Liver (tissue), 9 donors: ENCODE results near the gene CCR7. TPM values are rescaled to one million over a fixed set of nuclear protein-coding genes. Genes with fewer than 3 reads are reported as not detected.

Source experiments
- DNase-seq: peaks from one replicate; pipeline ENCODE4 v3.0.0-alpha.2; 2017; ENCODE audit warnings: low spot score
- H3K27ac ChIP-seq, 2 donors: one replicate each; pipeline ENCODE4 v1.7.0; 2013; ENCODE audit warnings: inconsistent platforms in 2 of 2, low read length in 2 of 2, control low read depth in 1 of 2, low read depth in 1 of 2, mild to moderate bottlenecking in 1 of 2
- H3K27me3 ChIP-seq, 4 donors: one replicate each; pipeline versions ENCODE4 v1.6.1 to v1.7.0; 2013; ENCODE audit warnings: low read length in 3 of 4, inconsistent platforms in 1 of 4, mild to moderate bottlenecking in 1 of 4, moderate library complexity in 1 of 4; ENCODE audit not compliant: control insufficient read depth in 4 of 4, insufficient read depth in 4 of 4
- H3K36me3 ChIP-seq, 4 donors: one replicate each; pipeline versions ENCODE4 v1.6.1 to v1.7.0; 2013; ENCODE audit warnings: low read length in 3 of 4, mild to moderate bottlenecking in 3 of 4, low read depth in 1 of 4, moderate library complexity in 1 of 4; ENCODE audit not compliant: control insufficient read depth in 4 of 4, insufficient read depth in 3 of 4
- H3K4me1 ChIP-seq, 4 donors: one replicate each; pipeline versions ENCODE4 v1.6.1 to v1.7.0; 2013; ENCODE audit warnings: low read length in 3 of 4, mild to moderate bottlenecking in 3 of 4, moderate library complexity in 1 of 4; ENCODE audit not compliant: control insufficient read depth in 4 of 4, insufficient read depth in 4 of 4
- H3K4me3 ChIP-seq, 3 donors: one replicate each; pipeline versions ENCODE4 v1.6.1 to v1.7.0; 2013; ENCODE audit warnings: low read length in 3 of 3, control low read depth in 1 of 3, low read depth in 1 of 3, mild to moderate bottlenecking in 1 of 3
- H3K9ac ChIP-seq, 2 donors: one replicate each; pipeline ENCODE4 v1.7.0; 2013; ENCODE audit warnings: low read length in 2 of 2, mild to moderate bottlenecking in 2 of 2, moderate library complexity in 2 of 2, control low read depth in 1 of 2, low read depth in 1 of 2
- H3K9me3 ChIP-seq, 4 donors: one replicate each; pipeline versions ENCODE4 v1.6.1 to v1.7.0; 2013; ENCODE audit warnings: low read length in 3 of 4; ENCODE audit not compliant: control insufficient read depth in 4 of 4
- ATF3 ChIP-seq: IDR thresholded peaks from 2 replicates; pipeline ENCODE4 v1.6.1; 2016; ENCODE audit warnings: antibody characterized with exemption
- CTCF ChIP-seq: fragments of 150-350 bp; IDR thresholded peaks from 2 replicates; pipeline ENCODE4 v1.5.1; 2017; ENCODE audit warnings: improper control_type of control experiment, low read depth, low read length; ENCODE audit not compliant: missing input control
- EGR1 ChIP-seq, 2 donors: IDR thresholded peaks; 2 replicates each; pipeline ENCODE4 v1.6.1; 2016 to 2018; ENCODE audit warnings: antibody characterized with exemption in 2 of 2, low read depth in 2 of 2
- FOXA1 ChIP-seq: IDR thresholded peaks from 2 replicates; pipeline ENCODE4 v1.6.1; 2016; ENCODE audit warnings: antibody characterized with exemption
- FOXA2 ChIP-seq: IDR thresholded peaks from 2 replicates; pipeline ENCODE4 v1.6.1; 2016; ENCODE audit warnings: antibody characterized with exemption
- GABPA ChIP-seq, 2 donors: IDR thresholded peaks in 1 of 2; conservative IDR thresholded peaks in 1 of 2; 2 replicates each; pipeline ENCODE4 v1.6.1; 2016; ENCODE audit warnings: antibody characterized with exemption in 2 of 2, mild to moderate bottlenecking in 1 of 2, moderate library complexity in 1 of 2
- HNF4A ChIP-seq, 2 donors: conservative IDR thresholded peaks; 2 replicates each; pipeline ENCODE4 v1.6.1; 2016; ENCODE audit warnings: antibody characterized with exemption in 2 of 2, mild to moderate bottlenecking in 2 of 2
- HNF4G ChIP-seq: IDR thresholded peaks from 2 replicates; pipeline ENCODE4 v1.6.1; 2016; ENCODE audit warnings: antibody characterized with exemption
- JUND ChIP-seq, 2 donors: IDR thresholded peaks; 2 replicates each; pipeline ENCODE4 v1.6.1; 2016; ENCODE audit warnings: antibody characterized with exemption in 2 of 2
- NR2F2 ChIP-seq: IDR thresholded peaks from 2 replicates; pipeline ENCODE4 v1.6.1; 2016; ENCODE audit warnings: antibody characterized with exemption
- RAD21 ChIP-seq, 2 donors: IDR thresholded peaks; 2 replicates each; pipeline ENCODE4 v1.6.1; 2016; ENCODE audit warnings: antibody characterized with exemption in 2 of 2, mild to moderate bottlenecking in 2 of 2
- REST ChIP-seq: IDR thresholded peaks from 2 replicates; pipeline ENCODE4 v1.6.1; 2016; ENCODE audit warnings: antibody characterized with exemption, mild to moderate bottlenecking
- RXRA ChIP-seq, 2 donors: IDR thresholded peaks; 2 replicates each; pipeline ENCODE4 v1.6.1; 2017 to 2018; ENCODE audit warnings: antibody characterized with exemption in 2 of 2, mild to moderate bottlenecking in 1 of 2
- SP1 ChIP-seq: IDR thresholded peaks from 2 replicates; pipeline ENCODE4 v1.6.1; 2018; ENCODE audit warnings: antibody characterized with exemption, mild to moderate bottlenecking
- TAF1 ChIP-seq: conservative IDR thresholded peaks from 2 replicates; pipeline ENCODE4 v1.6.1; 2016; ENCODE audit warnings: antibody characterized with exemption, mild to moderate bottlenecking
- YY1 ChIP-seq: IDR thresholded peaks from 2 replicates; pipeline ENCODE4 v1.6.1; 2016; ENCODE audit warnings: antibody characterized with exemption, mild to moderate bottlenecking
- ZBTB33 ChIP-seq: IDR thresholded peaks from 2 replicates; pipeline ENCODE4 v1.6.1; 2016; ENCODE audit warnings: antibody characterized with exemption
- WGBS: extraction: QIAGEN DNeasy Blood & Tissue Kit; methylation state at CpG from one replicate; pipeline ENCODE4 v1.1.7; 2013; 5-methylcytosine and 5-hydroxymethylcytosine counted together
- polyA plus RNA-seq, 2 donors: library from polyadenylated mRNA; stranded (reverse) in 1 of 2; unstranded in 1 of 2; fragments of 200-250 nt in 1 of 2; fragments of >200 nt in 1 of 2; fragmentation: Nextera tagmentation in 1 of 2; extraction: Ambion mirVana in 1 of 2; gene quantifications; one replicate each; pipeline versions ENCODE4 v1.2.1 to v1.2.3, GENCODE V29; 2013 to 2015
- total RNA-seq, 2 donors: library from RNA; depleted of rRNA; stranded (reverse); fragments of >200 nt; gene quantifications; one replicate each; pipeline ENCODE4 v1.2.3, GENCODE V29; 2014
- donor health status: healthy.
- donor health status: healthy.
- donor health status: healthy.
- donor health status: healthy.
- donor health status: healthy.

The CCR7 gene
- total and polyA plus RNA-seq, 4 donors, result 0.08 to 0.89 (median 0.28) TPM

GRCh38 chr17:40522250-40522960 lies 42.9 kb downstream of the CCR7 start:
- Histone ChIP-seq H3K9ac (no peak overlapping the region), H3K27ac (no peak overlapping the region), H3K9me3 (peaks cover 0 to 7% (median 0%) of the 10 kb centered on the region in 4 donors), H3K27me3 (no peaks in the 10 kb centered on the region), H3K36me3 (no peaks in the 10 kb centered on the region), H3K4me3 (no peak overlapping the region), H3K4me1 (no peaks in the 10 kb centered on the region)
- TF ChIP-seq ZBTB33 (no peak), RAD21 (IDR thresholded peaks at IDR 0.05) (no peak), HNF4G (no peak), REST (no peak), RXRA (IDR thresholded peaks at IDR 0.05) (no peak), EGR1 (IDR thresholded peaks at IDR 0.05; ENCODE audit: low read depth in 2 of 2) (no peak), HNF4A (conservative IDR thresholded peaks at IDR 0.05) (no peak), GABPA (IDR thresholded peaks at IDR 0.05 in 1 of 2, conservative IDR thresholded peaks at IDR 0.05 in 1 of 2) (no peak), JUND (IDR thresholded peaks at IDR 0.05) (no peak), ATF3 (no peak), CTCF (no peak), YY1 (no peak), NR2F2 (no peak), TAF1 (no peak), FOXA2 (no peak), SP1 (no peak), FOXA1 (no peak)
- 94% methylated on average over 7 of the region's 7 CpGs for WGBS
- no peak for DNase-seq
